GM23338 (cell line): ENCODE measurements around the gene AP3B2. TPM values are rescaled to one million over a fixed set of nuclear protein-coding genes. Genes with fewer than 3 reads are reported as not detected.

ENCODE experiments used
- ATAC-seq: fragments of 200-7000 bp; cut with Tn5 transposase; 3 replicates; pipeline ENCODE4 v1.9.1; 2020
- DNase-seq: peaks from one replicate; pipeline ENCODE4 v3.0.0-alpha.2; 2015; ENCODE audit warnings: low spot score
- H2AFZ ChIP-seq: fragments of 200-600 bp; sonication (generic); 2 replicates; pipeline ENCODE4 v1.8.0; 2016; ENCODE audit warnings: antibody characterized with exemption, mild to moderate bottlenecking, moderate library complexity
- H3F3A ChIP-seq: fragments of 200-600 bp; sonication (generic); replicated peaks from 2 replicates; pipeline ENCODE4 v1.8.0; 2017; ENCODE audit warnings: antibody characterized with exemption, mixed run types, low read depth
- H3K27ac ChIP-seq: fragments of 200-600 bp; sonication (generic); 2 replicates; pipeline ENCODE4 v1.6.1; 2016; ENCODE audit warnings: low read depth
- H3K27me3 ChIP-seq: fragments of 200-600 bp; sonication (generic); 2 replicates; pipeline ENCODE4 v1.8.0; 2016; ENCODE audit warnings: mild to moderate bottlenecking, mixed run types, moderate library complexity; ENCODE audit not compliant: insufficient read depth
- H3K36me3 ChIP-seq: fragments of 200-600 bp; sonication (generic); 2 replicates; pipeline ENCODE4 v1.8.0; 2016; ENCODE audit warnings: mild to moderate bottlenecking; ENCODE audit not compliant: insufficient read depth
- H3K4me1 ChIP-seq: fragments of 200-600 bp; sonication (generic); 2 replicates; pipeline ENCODE4 v1.8.0; 2016; ENCODE audit warnings: mild to moderate bottlenecking, moderate library complexity; ENCODE audit not compliant: insufficient read depth
- H3K4me2 ChIP-seq: fragments of 200-600 bp; sonication (generic); 2 replicates; pipeline ENCODE4 v1.7.1; 2017; ENCODE audit warnings: mixed run types
- H3K4me3 ChIP-seq: fragments of 200-600 bp; sonication (generic); 2 replicates; pipeline ENCODE4 v1.6.1; 2016; ENCODE audit warnings: mixed run types
- H3K79me2 ChIP-seq: fragments of 200-600 bp; sonication (generic); replicated peaks from 2 replicates; pipeline ENCODE4 v1.8.0; 2017; ENCODE audit warnings: mild to moderate bottlenecking; ENCODE audit not compliant: insufficient read depth
- H3K9me2 ChIP-seq: fragments of 200-600 bp; sonication (generic); 2 replicates; pipeline ENCODE4 v1.8.0; 2017; ENCODE audit not compliant: insufficient read depth
- H4K20me1 ChIP-seq: fragments of 200-600 bp; sonication (generic); replicated peaks from 2 replicates; pipeline ENCODE4 v1.8.0; 2017; ENCODE audit warnings: mild to moderate bottlenecking; ENCODE audit not compliant: insufficient read depth
- H3K27ac Mint-ChIP-seq: 2 replicates; pipeline ENCODE4 v1.8.0; 2020; ENCODE audit warnings: inconsistent platforms, mild to moderate bottlenecking, moderate library complexity, mixed read lengths
- H3K27me3 Mint-ChIP-seq: 3 replicates; pipeline ENCODE4 v1.8.0; 2022; ENCODE audit warnings: low read depth, mild to moderate bottlenecking, moderate library complexity, mixed read lengths, inconsistent platforms; ENCODE audit not compliant: insufficient read depth, poor library complexity
- H3K36me3 Mint-ChIP-seq: 3 replicates; pipeline ENCODE4 v1.8.0; 2021; ENCODE audit warnings: low read depth, mild to moderate bottlenecking, inconsistent platforms, moderate library complexity, mixed read lengths
- H3K4me1 Mint-ChIP-seq: 3 replicates; pipeline ENCODE4 v1.8.0; 2020; ENCODE audit warnings: mild to moderate bottlenecking, inconsistent platforms, mixed read lengths
- H3K4me3 Mint-ChIP-seq: 3 replicates; pipeline ENCODE4 v1.8.0; 2021; ENCODE audit warnings: moderate library complexity, mild to moderate bottlenecking, inconsistent platforms, mixed read lengths
- H3K9me3 Mint-ChIP-seq: 3 replicates; pipeline ENCODE4 v1.8.0; 2020; ENCODE audit warnings: moderate library complexity, mild to moderate bottlenecking, inconsistent platforms, mixed read lengths
- CTCF ChIP-seq, 2 experiments: fragments of 200-600 bp in 1 of 2; sonication (generic) in 1 of 2; conservative IDR thresholded peaks; 2 replicates each; pipeline versions ENCODE4 v1.5.1 to v1.6.1; 2016 to 2017; ENCODE audit warnings: antibody characterized with exemption in 2 of 2, low read depth in 2 of 2, mild to moderate bottlenecking in 2 of 2, moderate library complexity in 1 of 2
- ETS1 ChIP-seq: IDR thresholded peaks from 2 replicates; pipeline ENCODE4 v1.6.1; 2016; ENCODE audit warnings: antibody characterized with exemption
- EZH2phosphoT487 ChIP-seq: fragments of 200-600 bp; sonication (generic); IDR thresholded peaks from one replicate; pipeline ENCODE4 v1.8.1; 2018; ENCODE audit warnings: antibody characterized with exemption; ENCODE audit not compliant: unreplicated experiment
- JUNB ChIP-seq: IDR thresholded peaks from one replicate; pipeline ENCODE4 v1.6.1; 2016; ENCODE audit warnings: antibody characterized with exemption; ENCODE audit not compliant: unreplicated experiment
- POLR2AphosphoS5 ChIP-seq: IDR thresholded peaks from 2 replicates; pipeline ENCODE4 v1.6.1; 2016; ENCODE audit warnings: antibody characterized with exemption, low read depth
- REST ChIP-seq: IDR thresholded peaks from one replicate; pipeline ENCODE4 v1.6.1; 2018; ENCODE audit warnings: antibody characterized with exemption; ENCODE audit not compliant: unreplicated experiment
- STAT1 ChIP-seq: IDR thresholded peaks from one replicate; pipeline ENCODE4 v1.6.1; 2016; ENCODE audit warnings: antibody characterized with exemption; ENCODE audit not compliant: unreplicated experiment
- ZNF114 ChIP-seq: fragments of 250-450 bp; sonication (Bioruptor Pico); IDR thresholded peaks from 2 replicates; pipeline ENCODE4 v1.5.0; 2020; ENCODE audit warnings: mild to moderate bottlenecking, moderate library complexity
- ZNF331 ChIP-seq: fragments of 250-450 bp; sonication (Bioruptor Pico); IDR thresholded peaks from 2 replicates; pipeline ENCODE4 v1.5.0; 2020; ENCODE audit warnings: low read depth, mild to moderate bottlenecking, moderate library complexity
- ZNF462 ChIP-seq: fragments of 250-450 bp; sonication (Bioruptor Pico); IDR thresholded peaks from 2 replicates; pipeline ENCODE4 v1.5.0; 2020; ENCODE audit warnings: mild to moderate bottlenecking, moderate library complexity
- polyA plus RNA-seq: library from polyadenylated mRNA; unstranded; fragments of >200 nt; fragmentation: Nextera tagmentation; extraction: Ambion mirVana; gene quantifications from 2 replicates; pipeline ENCODE4 v1.2.1, GENCODE V29; 2016
- total RNA-seq: library from RNA; depleted of rRNA; stranded (reverse); fragments of >200 nt; shearing (Covaris generic); gene quantifications from 2 replicates; pipeline ENCODE4 v1.2.3, GENCODE V29; 2014

Gene AP3B2
- total and polyA plus RNA-seq, 2 experiments from 2014 or later = 9.5 to 19.2 TPM

GRCh38 chr15:82624438-82624837, 85.2 kb downstream of the AP3B2 start:
- peaks cover 2% of the 10 kb centered on the region for H3K27me3 Mint-ChIP-seq
- no peaks in the 10 kb centered on the region for H3K36me3 ChIP-seq
- no peaks in the 10 kb centered on the region for H4K20me1 ChIP-seq
- no peak overlapping the region for H2AFZ ChIP-seq
- no peak overlapping the region for H3K27ac ChIP-seq
- H3K4me3 ChIP-seq = no peak overlapping the region
- H3K9me3 Mint-ChIP-seq = no peaks in the 10 kb centered on the region
- H3K27me3 ChIP-seq = no peaks in the 10 kb centered on the region
- no peaks in the 10 kb centered on the region for H3K36me3 Mint-ChIP-seq
- no peaks in the 10 kb centered on the region for H3K4me1 ChIP-seq
- no peak for TF ChIP-seq ZNF114
- TF ChIP-seq STAT1 = no peak
- TF ChIP-seq ETS1 = no peak
- TF ChIP-seq JUNB = no peak
- TF ChIP-seq CTCF (conservative IDR thresholded peaks at IDR 0.05; ENCODE audit: low read depth in 2 of 2) = no peak
- TF ChIP-seq ZNF331 = no peak
- no peak for TF ChIP-seq EZH2phosphoT487
- TF ChIP-seq POLR2AphosphoS5 = no peak
- TF ChIP-seq REST = no peak
- no peak for TF ChIP-seq ZNF462 (CRISPR knock-in tag)
- H3F3A ChIP-seq = no peaks in the 10 kb centered on the region
- H3K9me2 ChIP-seq = no peaks in the 10 kb centered on the region
- H3K4me3 Mint-ChIP-seq = no peak overlapping the region
- no peaks in the 10 kb centered on the region for H3K4me1 Mint-ChIP-seq
- no peak overlapping the region for H3K4me2 ChIP-seq
- no peak for DNase-seq
- no peak overlapping the region for H3K27ac Mint-ChIP-seq
- ATAC-seq = no peak
- no peaks in the 10 kb centered on the region for H3K79me2 ChIP-seq
